HuH-7.5 (cell line): ENCODE measurements around the gene FOXJ1.

Experiments used
- DNase-seq: peaks from one replicate; pipeline ENCODE4 v3.0.0; 2011; ENCODE audit warnings: low spot score

The FOXJ1 gene

GRCh38 chr17:76091526-76092286 is 49.3 kb downstream of the FOXJ1 start:
- DNase-seq, result no peak

GRCh38 chr17:76090517-76091129 is 50.4 kb downstream of the FOXJ1 start:
- DNase-seq, result no peak

- DNase-seq, result no peak
These were observed 51.1 kb downstream of the FOXJ1 start for GRCh38 chr17:76089680-76090516.

- no peak for DNase-seq
These were observed 52.0 kb downstream of the FOXJ1 start for GRCh38 chr17:76088868-76089576.

DNA sequence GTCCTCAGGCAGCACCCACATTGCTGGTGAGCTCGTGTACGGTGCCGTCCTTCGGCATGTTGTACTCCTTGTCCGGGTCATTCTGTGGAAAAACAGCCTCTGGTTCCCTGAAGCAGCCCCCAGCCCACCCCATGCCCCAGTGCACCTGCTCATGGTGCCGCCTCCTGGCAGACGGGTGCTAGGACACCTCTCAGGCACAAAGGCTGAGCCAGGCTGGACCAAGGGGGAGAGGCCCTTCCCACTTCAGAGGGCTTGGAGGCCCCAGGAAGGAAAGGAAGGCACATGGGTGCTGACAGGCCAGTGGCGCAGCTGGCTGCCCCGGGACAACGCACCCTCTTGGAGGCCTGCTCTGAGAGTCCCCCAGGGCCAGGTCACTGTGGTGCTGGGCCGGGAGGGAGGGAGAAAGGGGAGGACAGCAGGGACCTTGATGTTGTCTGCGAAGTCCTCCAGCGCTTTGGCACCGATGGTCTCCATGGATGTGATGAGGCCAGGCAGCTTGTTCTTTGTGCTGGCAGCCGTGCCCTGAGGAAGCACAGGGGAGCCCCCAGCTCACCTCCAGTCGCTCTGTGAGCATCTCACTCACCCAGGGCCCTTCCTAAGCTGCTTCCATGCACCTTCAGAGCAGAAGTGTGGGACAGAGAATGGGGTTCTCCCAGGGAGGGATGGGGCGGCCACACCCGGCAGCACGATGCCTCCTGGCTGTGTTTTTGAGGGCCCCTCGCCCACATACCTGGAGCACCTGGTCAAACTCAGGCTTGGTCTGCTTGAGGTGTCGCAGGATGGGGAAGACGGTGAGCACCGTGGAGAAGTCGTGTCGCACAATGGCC is 52.8 kb downstream of the FOXJ1 start:
- DNase-seq, result no peak

DNA sequence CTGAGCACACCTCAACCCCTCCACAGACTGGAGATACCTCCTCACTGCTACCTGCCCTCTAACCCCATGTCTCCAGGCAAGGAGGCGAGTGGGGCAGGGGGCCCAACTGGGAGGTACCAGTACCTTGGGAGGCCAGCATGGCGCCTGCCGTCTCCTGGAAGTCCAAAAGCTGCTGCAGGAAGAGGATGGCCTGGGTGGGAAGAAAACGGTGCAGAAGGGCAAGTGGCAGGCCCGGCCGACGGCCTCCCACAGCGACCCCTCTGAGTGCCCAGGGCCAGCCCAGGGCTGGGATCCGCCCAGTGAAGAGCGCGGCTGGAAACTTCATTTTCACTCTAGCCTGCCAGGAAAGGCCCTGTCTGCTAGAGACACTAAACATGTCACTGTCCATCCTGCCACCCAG is 53.5 kb downstream of the FOXJ1 start:
- no peak for DNase-seq

- no peak for DNase-seq
These were observed 54.7 kb downstream of the FOXJ1 start for GRCh38 chr17:76086384-76086783.
